Activated effector memory CD4-positive, alpha-beta T cell treated with anti-CD3 and anti-CD28 coated beads, Interleukin-2, amount 50 U/mL, for 16 hours (primary cell): ENCODE results near the gene ATP1B1.
"Not testable (repeated sequence)": the region's sequence is repeated elsewhere in the genome, so short reads cannot be mapped to it uniquely, and the experiment has no call there.

ENCODE experiments used
- DNase-seq: peaks from one replicate; pipeline ENCODE4 v3.0.0-alpha.2; 2020

ATP1B1 gene

DNA sequence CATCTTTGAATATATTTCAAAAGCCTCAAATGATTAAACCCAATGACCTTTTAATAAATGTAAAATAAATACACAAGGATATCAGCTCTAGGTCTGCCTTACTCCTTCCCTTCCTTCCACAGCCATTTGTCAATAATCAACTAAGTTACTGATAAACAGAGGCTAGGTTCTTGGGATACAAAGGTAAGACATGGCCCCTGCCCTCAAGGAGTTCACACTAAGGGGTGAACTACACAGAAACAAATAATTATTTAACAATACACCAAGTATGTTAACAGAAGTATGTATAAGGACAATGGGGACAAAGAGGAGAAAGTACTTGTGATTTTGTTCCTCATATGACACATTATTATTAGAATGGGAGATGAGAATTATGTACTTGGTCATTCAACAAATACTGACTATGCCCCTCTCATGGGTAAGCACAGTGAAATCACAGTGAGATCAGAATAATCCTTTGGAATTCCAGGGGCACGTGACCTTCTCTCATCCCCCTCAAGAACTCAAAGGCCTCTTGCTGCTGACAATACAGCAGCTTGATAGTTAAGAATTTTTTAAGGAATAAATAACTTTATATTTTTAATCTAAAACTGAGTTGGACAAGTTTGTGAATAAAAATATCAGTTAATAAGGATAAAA is 40.2 kb downstream of the ATP1B1 start:
- no peak for DNase-seq

DNA sequence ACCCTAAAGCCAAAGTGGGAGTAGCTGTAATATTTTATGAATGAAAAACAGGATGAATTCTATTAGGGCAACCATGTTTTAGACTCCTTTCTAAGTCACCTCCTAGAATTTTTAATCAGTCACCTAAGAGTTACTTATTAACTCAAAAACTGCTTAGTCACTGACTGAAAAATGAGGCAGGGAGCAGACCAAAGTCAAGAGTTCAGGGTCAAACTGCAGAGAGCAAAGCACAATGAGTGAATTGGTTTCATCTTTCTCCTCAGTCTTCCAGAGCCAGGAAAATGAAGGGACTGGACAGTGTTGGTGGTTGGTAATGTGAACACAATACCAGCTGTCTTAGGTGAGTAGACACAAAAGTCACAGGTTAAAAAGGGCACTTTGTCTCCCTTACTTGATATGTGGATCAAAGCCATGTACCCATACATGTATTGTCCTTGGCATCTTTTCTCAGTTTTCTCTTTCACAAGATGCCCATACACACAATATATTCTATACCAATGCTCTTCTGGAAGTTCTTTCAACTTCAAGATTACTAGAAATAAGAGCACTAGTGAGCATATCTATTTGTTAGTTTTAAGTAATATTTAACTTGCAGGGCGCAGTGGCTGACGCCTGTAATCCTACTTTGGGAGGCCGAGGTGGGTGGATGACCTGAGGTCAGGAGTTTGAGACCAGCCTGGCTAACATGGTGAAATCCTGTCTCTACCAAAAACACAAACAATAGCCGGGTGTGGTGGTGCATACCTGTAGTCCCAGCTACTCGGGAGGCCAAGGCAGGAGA is 42.2 kb downstream of the ATP1B1 start:
- no peak for DNase-seq

DNA sequence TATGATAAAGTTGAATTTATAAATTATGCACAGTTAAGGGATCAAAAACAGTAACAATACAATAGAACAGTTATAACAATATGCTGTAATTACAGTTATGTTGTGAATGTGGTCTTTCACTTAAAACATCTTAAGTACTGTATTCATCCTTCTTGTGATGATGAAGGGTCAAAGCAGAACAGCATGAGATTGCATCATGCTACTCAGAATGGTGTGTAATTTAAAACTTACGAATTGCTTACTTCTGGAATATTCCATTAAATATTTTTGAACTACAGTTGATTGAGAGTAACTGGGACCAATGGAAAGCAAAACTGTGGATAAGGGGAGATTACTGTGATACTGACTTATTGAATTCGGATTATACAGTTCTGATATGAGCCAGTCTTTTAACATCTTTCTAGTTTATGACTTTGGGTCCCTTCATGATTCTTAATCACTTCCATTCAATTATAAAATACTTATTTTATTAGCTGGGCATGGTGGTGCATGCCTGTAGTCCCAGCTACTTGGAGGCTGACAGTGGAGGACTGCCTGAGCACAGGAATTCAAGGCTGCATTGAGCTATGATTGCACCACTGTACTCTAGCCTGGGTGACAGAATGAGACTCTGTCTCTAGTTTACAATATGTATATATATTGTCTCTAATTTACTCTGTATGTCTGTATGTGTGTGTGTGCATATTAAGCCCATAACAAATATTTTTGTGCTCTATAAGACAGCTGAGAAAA is 43.2 kb downstream of the ATP1B1 start:
- no peak for DNase-seq

DNA sequence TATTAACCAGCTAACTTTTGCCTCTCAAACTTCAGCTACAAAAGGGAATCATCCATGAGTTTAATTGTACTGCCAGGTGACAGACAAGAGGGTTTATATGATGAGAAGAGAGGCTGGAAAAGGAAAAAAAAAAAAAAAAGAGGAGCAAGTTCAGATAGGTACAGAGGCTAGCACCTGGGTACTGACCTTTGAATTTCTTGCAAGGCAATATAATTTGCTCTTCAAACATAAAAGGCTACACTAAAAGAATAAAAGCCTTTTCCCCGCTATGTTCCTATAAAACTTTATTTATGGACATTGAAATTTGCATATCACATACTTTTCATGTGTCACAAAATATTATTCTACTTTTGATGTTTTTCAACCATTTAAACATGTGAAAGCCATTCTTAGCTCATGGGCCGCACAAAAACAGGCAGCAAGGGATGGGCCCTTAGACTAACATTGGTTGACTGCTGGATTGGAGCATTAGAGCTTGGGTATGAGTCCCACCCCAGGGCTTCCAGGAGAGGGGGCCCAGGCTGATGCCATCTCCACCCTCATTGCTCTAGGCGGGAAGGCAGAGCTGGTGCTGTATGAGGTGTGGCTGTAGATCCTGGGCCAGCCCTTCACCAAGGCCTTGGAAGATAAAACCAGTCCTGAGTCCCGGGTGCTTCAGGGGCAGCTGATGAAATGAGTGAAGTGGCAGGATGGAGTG is 44.3 kb downstream of the ATP1B1 start:
- DNase-seq: no peak

DNA sequence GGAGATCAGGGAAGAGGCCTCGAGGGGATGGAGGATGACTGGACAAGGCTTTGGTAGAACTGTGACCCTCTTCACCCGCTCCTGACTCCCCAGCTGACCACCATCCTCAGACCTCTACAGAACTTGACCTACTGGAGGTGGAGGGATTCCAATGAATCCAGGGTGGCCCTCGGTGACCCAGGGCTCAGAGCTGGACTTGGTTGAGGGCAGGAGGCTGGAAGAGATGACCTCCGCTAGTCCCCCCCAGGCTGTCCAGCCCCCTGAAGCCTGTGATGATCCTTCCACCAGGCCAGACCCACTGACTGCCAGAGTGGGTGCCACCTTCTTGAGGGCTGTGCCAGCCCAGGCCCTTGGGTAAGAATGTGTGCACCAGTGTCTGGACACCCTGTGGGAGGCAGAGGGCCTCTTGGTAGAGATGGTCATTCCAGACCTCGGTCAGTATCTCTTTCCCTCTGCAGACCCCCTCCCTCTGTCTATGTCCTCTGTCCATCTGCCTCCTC is 44.9 kb downstream of the ATP1B1 start:
- no peak for DNase-seq

DNA sequence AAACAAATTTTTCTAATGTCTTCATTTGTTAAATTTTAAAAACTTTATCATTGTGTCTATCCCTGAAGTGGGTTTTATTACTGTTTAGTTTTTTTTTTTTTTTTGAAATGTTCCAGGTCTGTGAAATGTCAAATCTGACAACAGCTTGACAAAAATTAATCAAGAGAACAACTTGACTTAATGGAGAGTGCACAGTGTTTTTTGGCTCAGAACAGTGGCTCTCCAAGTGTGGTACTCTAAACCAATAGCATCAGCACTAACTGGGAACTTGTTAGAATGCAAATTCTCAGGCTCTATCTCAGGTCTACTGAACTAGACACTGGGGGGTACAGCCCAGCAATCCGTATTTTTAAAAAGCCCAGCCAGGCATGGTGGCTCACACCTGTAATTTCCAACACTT is 49.2 kb downstream of the ATP1B1 start:
- DNase-seq: no peak

DNA sequence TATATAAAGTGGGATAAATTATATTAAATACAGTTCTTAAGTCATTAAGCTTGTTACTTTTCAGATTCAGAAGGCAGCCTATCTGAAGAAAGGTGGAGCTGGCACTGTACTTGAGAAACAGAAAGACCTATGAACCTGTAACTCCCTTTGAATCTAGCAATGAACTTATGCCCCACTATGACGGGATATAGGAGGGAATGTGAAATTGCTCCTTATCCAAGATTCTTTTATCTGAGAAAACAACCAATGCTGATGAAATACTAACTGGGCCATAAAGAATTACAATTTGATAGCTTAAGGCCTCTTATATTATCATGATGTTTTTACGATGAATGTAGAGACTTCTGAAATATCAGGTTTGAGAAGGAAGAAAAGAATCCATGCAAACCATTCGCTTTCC is 50.1 kb downstream of the ATP1B1 start:
- no peak for DNase-seq

DNA sequence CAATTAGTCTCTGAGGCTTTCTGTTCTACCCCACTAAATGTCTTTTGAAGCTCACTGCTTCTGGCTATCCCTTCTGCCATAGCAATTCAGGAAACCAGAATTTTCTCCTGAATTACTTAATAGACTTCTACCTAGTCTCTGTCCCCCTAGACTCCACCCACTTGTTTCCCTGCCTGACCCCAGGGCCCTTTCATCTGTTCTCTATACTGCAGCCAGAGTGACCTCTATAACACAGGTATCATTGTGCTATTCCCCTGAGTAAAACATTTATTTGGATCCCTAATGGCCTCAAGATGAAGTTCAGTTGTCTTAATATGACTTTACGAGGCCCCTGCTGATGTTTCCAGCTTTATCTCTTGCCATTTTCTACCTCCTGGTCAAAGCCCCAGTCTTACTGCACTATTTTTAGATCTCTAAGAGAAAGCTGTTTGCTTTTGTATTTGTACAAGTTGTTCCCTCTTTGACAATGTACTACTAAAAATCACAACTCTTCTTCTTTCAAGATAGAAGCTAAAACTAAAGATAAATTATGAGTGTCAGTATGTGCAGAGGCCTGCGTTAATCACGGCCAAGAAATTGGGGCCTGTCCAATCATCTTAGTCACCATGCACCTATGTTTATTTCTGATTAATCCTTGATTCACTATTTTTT is 54.5 kb downstream of the ATP1B1 start:
- no peak for DNase-seq

DNA sequence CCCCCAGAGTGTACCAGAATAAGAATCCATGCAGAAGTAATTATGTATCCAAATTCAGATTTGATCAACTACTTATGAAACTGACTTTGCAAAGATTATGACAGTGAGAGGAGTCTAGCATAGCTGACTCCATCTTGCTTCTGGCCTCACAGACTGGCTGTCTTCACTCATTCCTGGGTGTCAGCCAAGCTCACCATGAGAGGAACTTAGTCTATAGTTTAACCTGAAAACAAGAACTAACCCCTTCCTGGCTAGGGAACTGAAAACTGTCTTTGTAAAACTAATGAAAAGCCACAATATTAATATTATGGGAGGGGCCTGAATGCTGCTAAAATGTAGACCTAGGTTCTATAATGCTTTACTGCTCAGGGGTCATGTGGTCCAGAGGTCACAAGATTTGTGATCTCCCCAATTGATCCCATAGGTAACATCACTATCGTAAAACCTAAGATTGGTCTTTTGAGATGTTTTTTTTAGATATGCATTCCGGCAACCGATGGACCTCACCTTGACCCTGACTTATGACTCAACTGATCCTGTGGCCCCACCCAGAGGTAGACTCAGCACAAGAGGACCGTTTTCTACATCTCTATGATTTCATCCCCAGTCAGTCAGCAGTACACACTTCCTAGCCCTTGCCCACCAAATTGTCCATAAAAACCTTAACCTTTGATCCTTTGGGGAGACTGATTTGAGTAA is 55.2 kb downstream of the ATP1B1 start:
- DNase-seq: no peak

DNA sequence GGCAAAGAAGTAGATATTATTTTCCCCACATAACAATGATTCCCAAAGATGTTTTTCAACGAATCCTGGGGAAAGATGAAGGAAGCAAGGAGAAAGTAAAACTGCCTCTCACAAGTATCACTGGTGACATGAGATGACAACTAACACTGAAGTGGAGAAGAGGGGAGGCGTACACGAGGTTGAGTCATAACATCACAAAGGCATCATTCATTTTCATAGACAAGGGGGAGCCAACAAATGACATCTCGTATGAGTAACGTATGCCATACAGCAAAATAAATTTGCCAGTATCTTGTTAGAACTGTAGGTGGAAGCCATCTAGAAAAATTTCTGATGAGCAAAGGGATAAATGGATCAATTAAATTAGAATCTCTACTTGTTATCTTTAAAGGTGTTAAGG is 56.6 kb downstream of the ATP1B1 start:
- DNase-seq: no peak

DNA sequence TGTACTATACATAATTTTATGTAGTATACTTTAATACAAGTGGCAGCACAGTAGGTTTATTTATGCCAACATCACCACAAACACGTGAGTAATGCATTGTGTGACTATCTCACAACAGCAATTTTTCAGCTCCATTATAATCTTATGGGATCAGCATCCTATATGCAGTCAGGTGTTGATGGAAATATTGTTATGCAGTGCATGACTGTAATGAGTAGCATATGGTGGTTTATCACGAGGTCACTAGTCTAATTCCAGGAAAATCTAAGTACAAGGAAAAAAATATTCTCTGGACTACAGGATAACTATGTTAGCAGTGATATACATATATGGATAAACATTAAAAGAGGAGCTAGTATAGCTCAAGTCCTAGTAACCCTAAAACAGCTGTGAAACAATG is 69.0 kb downstream of the ATP1B1 start:
- no peak for DNase-seq

DNA sequence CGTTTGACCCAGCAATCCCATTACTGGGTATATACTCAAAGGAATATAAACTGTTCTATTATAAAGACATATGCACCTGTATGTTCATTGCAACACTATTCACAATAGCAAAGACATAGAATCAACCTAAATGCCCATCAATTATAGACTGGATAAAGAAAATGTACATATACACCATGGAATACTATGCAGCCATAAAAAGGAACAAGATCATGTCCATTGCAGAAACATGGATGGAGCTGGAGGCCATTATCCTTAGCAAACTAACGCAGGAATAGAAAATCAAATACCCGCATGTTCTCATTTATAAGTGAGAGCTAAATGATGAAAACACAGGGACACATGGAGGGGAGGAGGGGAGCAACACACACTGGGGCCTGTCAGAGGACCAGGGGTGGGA is 72.9 kb downstream of the ATP1B1 start:
- not testable (repeated sequence) for DNase-seq

DNA sequence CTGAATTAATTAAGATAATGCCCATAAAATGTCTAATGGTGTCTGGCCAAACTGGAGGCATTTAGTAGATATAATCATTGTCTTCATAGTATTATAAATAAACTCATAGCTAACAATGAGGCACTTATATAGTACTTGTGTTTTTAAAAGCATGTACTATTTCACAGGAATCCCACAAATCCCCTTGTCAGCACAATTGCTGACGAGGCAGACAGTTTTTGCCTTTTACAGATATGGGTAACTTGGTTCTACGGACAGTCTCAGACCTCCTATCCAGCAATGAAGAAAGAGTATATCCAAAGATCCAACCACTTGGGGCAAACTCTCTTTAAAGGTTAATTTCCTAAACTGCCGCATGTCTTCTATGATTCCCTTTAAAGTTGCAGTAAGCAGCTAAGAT is 73.7 kb downstream of the ATP1B1 start:
- no peak for DNase-seq
